Subcutaneous abdominal adipose tissue (tissue), 5 donors: Measurements from ENCODE around the gene ZDHHC19.
A peak's percentile ranks its signal among the peaks of the same experiment; 100 is the strongest.
"Not testable (repeated sequence)": the region's sequence is repeated elsewhere in the genome, so short reads cannot be mapped to it uniquely, and the experiment has no call there.

ENCODE experiments used
- H3K27ac ChIP-seq: one replicate; pipeline ENCODE4 v1.7.0; 2013; ENCODE audit warnings: low read depth, mild to moderate bottlenecking, inconsistent platforms, low read length, moderate library complexity
- H3K27me3 ChIP-seq, 5 donors: one replicate each; pipeline ENCODE4 v1.7.0; 2013; ENCODE audit warnings: low read length in 5 of 5, inconsistent platforms in 1 of 5; ENCODE audit not compliant: control insufficient read depth in 5 of 5, insufficient read depth in 4 of 5
- H3K36me3 ChIP-seq, 5 donors: one replicate each; pipeline ENCODE4 v1.7.0; 2013; ENCODE audit warnings: low read length in 5 of 5; ENCODE audit not compliant: control insufficient read depth in 5 of 5, insufficient read depth in 5 of 5
- H3K4me1 ChIP-seq, 5 donors: one replicate each; pipeline ENCODE4 v1.7.0; 2013; ENCODE audit warnings: low read length in 5 of 5, mild to moderate bottlenecking in 3 of 5, moderate library complexity in 1 of 5; ENCODE audit not compliant: control insufficient read depth in 5 of 5, insufficient read depth in 5 of 5
- H3K4me3 ChIP-seq, 5 donors: one replicate each; pipeline ENCODE4 v1.7.0; 2013; ENCODE audit warnings: low read length in 5 of 5, low read depth in 1 of 5
- H3K9ac ChIP-seq, 5 donors: one replicate each; pipeline ENCODE4 v1.7.0; 2013; ENCODE audit warnings: low read length in 5 of 5, mild to moderate bottlenecking in 4 of 5, moderate library complexity in 3 of 5
- H3K9me3 ChIP-seq, 5 donors: one replicate each; pipeline ENCODE4 v1.7.0; 2013; ENCODE audit warnings: low read length in 5 of 5; ENCODE audit not compliant: control insufficient read depth in 5 of 5
- donor health status: healthy.
- donor health status: healthy.
- donor health status: healthy.
- donor health status: healthy.
- donor health status: healthy.

Gene ZDHHC19

GRCh38 chr3:196205442-196206205 is 5.6 kb downstream of the ZDHHC19 start:
- not testable (repeated sequence) for H3K4me3 ChIP-seq, H3K9ac ChIP-seq, H3K36me3 ChIP-seq, H3K9me3 ChIP-seq, H3K27ac ChIP-seq
- Histone ChIP-seq H3K27me3 (peaks cover 0 to 14% (median 0%) of the 10 kb centered on the region in 5 donors), H3K4me1 (peaks cover 0 to 22% (median 16%) of the 10 kb centered on the region in 5 donors)

- H3K27me3 ChIP-seq = peaks cover 0 to 10% (median 0%) of the 10 kb centered on the region in 5 donors
- peaks cover 0 to 4% (median 0%) of the 10 kb centered on the region in 5 donors for H3K9me3 ChIP-seq
Observed at GRCh38 chr3:196203846-196204245, 7.4 kb downstream of the ZDHHC19 start.

GRCh38 chr3:196202516-196202970 is 8.7 kb downstream of the ZDHHC19 start:
- peak overlapping the region in 2 of 5 donors; percentile 19 to 48 for H3K9ac ChIP-seq
- peak overlapping the region in 4 of 5 donors; percentile 13 to 43 (median 22) for H3K4me3 ChIP-seq
- H3K27me3 ChIP-seq = peaks cover 0 to 6% (median 0%) of the 10 kb centered on the region in 5 donors
- H3K36me3 ChIP-seq = no peaks in the 10 kb centered on the region
- peaks cover 0 to 25% (median 21%) of the 10 kb centered on the region in 5 donors for H3K4me1 ChIP-seq
- no peak overlapping the region for H3K27ac ChIP-seq
- H3K9me3 ChIP-seq = peaks cover 0 to 4% (median 0%) of the 10 kb centered on the region in 5 donors

More at GRCh38 chr3:196203846-196204245, 7.4 kb downstream of the ZDHHC19 start:
- no peak overlapping the region for H3K27ac ChIP-seq
- H3K9ac ChIP-seq = no peak overlapping the region
- H3K4me1 ChIP-seq = peaks cover 0 to 25% (median 20%) of the 10 kb centered on the region in 5 donors
- H3K4me3 ChIP-seq = no peak overlapping the region
- no peaks in the 10 kb centered on the region for H3K36me3 ChIP-seq

- Histone ChIP-seq H3K4me1 (peaks cover 0 to 27% (median 21%) of the 10 kb centered on the region in 5 donors), H3K27ac (no peak overlapping the region), H3K4me3 (no peak overlapping the region), H3K9me3 (no peaks in the 10 kb centered on the region), H3K27me3 (peaks cover 0 to 6% (median 0%) of the 10 kb centered on the region in 5 donors), H3K9ac (no peak overlapping the region), H3K36me3 (no peaks in the 10 kb centered on the region)
Observed at GRCh38 chr3:196198771-196199753, 12.1 kb downstream of the ZDHHC19 start.

GRCh38 chr3:196198081-196198675 is 13.0 kb downstream of the ZDHHC19 start:
- no peak overlapping the region for H3K9ac ChIP-seq
- H3K4me3 ChIP-seq = no peak overlapping the region
- no peaks in the 10 kb centered on the region for H3K36me3 ChIP-seq
- peaks cover 0 to 28% (median 16%) of the 10 kb centered on the region in 5 donors for H3K4me1 ChIP-seq
- H3K27ac ChIP-seq = no peak overlapping the region
- H3K9me3 ChIP-seq = no peaks in the 10 kb centered on the region
- H3K27me3 ChIP-seq = peaks cover 0 to under 1% (median 0%) of the 10 kb centered on the region in 5 donors

GRCh38 chr3:196197524-196197923 is 13.7 kb downstream of the ZDHHC19 start:
- Histone ChIP-seq H3K9me3 (no peaks in the 10 kb centered on the region), H3K9ac (no peak overlapping the region), H3K27ac (no peak overlapping the region), H3K27me3 (no peaks in the 10 kb centered on the region), H3K36me3 (no peaks in the 10 kb centered on the region), H3K4me3 (no peak overlapping the region), H3K4me1 (peaks cover 0 to 27% (median 12%) of the 10 kb centered on the region in 5 donors)

GRCh38 chr3:196195664-196196265 is 15.4 kb downstream of the ZDHHC19 start:
- Histone ChIP-seq H3K27me3 (no peaks in the 10 kb centered on the region), H3K36me3 (no peaks in the 10 kb centered on the region), H3K4me1 (peaks cover 0 to 32% (median 13%) of the 10 kb centered on the region in 5 donors), H3K27ac (no peak overlapping the region), H3K4me3 (no peak overlapping the region), H3K9ac (no peak overlapping the region), H3K9me3 (no peaks in the 10 kb centered on the region)

- Histone ChIP-seq H3K27me3 (no peaks in the 10 kb centered on the region), H3K4me3 (no peak overlapping the region), H3K4me1 (peaks cover 0 to 32% (median 13%) of the 10 kb centered on the region in 5 donors), H3K9me3 (no peaks in the 10 kb centered on the region), H3K9ac (peak overlapping the region in 1 of 5 donors; percentile 11), H3K36me3 (no peaks in the 10 kb centered on the region), H3K27ac (no peak overlapping the region)
Observed at GRCh38 chr3:196194542-196194915, 16.7 kb downstream of the ZDHHC19 start.

GRCh38 chr3:196193736-196194541 is 17.3 kb downstream of the ZDHHC19 start:
- Histone ChIP-seq H3K36me3 (no peaks in the 10 kb centered on the region), H3K27me3 (no peaks in the 10 kb centered on the region), H3K4me1 (peaks cover 0 to 30% (median 10%) of the 10 kb centered on the region in 5 donors), H3K4me3 (no peak overlapping the region), H3K9ac (no peak overlapping the region), H3K27ac (no peak overlapping the region), H3K9me3 (no peaks in the 10 kb centered on the region)
